Activated effector memory CD4-positive, alpha-beta T cell treated with anti-CD3 and anti-CD28 coated beads, Interleukin-2, amount 50 U/mL, for 16 hours (primary cell): ENCODE data around the gene SYNRG.
A peak's percentile ranks its signal among the peaks of the same experiment; 100 is the strongest.

Experiments used
- DNase-seq: peaks from one replicate; pipeline ENCODE4 v3.0.0-alpha.2; 2020

The SYNRG gene

DNA sequence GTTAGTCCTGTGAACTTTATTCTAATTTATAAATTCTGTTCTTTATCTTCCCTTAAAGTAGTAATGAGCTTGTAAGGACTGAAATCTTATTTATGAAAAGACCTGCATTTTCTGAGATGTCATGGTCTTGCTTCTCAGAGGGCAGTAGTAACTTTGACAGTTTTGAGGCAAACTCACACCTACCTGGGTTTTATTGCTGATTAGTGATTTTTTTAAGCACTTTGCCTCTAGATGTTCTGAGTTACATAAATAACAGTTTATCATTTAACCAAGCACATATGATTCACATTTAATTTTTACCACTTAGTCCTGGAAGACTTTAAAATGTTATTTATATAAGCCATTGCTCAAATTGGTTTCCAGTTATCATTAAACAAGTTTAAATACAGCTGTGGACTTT, 108.8 kb downstream of the SYNRG start:
- no peak for DNase-seq

DNA sequence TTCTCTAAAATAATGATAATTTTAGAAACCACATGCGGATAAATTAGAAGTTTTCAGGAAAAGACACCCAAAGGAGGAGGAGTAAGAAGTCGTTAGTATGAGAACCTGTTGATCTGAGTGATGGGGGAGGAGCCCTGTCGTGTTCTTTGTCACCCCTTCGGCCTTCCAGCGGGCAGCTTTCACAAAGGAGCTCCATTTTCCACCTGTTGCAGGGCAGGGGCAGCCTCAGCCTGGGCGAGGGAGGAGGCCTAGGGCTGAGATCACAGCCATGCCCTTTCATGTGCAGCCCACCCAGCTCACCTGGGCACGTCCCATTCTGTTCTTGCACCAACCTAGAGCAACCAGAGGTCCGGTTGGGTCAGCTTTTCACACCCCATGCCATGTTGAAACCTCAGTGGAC, 114.2 kb downstream of the SYNRG start:
- DNase-seq = no peak

DNA sequence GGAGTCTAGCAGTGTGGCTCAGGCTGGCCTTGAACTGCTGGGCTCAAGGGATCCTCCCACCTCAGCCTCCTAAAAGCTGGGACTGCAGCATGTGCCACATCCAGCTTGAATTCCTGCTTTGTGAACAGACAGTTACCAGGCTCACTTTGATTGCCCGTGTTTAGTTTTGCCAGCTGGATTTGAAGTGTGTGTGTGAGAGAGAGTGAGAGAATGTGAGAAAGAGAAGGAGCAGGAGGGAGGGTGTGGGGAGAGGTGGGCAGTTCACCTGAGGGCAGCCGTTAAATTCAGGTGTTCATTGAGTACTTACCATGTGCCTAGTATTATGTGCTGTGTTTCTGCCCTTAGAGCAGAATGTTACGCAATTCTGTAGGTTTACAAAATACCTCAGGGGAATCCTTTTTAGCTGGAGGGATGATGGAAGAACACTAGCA, 114.8 kb downstream of the SYNRG start:
- no peak for DNase-seq

DNA sequence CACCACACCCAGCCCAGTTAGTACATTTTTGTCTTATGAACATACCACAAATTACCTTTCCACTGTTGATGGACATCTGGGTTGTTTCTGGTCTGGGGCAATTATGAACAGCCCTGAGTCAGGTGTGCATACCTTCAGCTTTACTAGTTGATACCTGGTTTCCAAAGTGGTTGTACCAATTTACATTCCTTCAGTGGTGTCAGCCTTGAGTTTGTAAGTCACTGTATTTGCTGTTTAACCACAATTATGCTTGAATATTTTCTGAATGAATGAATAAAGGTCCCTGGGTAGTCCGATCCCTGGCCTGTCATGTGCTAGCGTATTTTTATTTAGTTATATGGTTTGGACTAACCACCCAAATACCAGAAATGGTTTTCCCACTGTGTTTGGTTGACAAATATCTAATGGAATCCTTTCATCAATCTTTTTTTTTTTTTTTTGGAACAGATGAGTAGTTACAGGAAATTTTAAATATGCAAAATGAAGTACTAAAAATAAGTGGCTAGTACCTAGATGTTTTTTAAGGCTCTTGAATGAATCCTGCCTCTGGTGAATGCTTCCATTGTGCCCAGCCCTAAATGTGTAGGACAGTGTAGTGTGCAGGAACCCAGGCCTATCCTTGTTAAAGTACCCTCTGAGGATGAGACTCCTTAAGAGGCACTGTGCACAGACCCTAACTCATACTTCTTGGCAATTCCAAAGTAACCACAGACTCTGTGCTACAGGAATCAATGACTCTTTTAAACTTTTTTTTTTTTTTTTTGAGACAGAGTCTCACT, 115.8 kb downstream of the SYNRG start:
- no peak for DNase-seq

DNA sequence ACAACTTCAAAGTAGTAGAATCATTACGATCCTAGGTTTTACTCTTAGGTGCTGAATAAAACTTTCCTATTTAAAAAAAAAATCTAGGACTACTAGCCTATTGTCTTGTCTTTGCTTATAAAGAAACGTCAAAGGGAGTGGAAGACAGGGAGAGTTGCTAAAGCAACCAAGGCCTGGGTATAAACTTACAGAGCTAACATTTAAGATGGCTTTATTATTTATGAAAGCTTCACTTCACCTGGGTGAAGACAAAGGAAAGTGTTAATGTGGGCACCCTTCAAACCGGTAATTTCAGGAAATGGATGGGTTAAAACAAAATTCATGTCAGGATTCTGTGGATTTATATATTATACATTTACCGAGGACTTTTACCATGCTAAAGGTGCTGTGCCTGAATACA, 117.1 kb downstream of the SYNRG start:
- DNase-seq = no peak

DNA sequence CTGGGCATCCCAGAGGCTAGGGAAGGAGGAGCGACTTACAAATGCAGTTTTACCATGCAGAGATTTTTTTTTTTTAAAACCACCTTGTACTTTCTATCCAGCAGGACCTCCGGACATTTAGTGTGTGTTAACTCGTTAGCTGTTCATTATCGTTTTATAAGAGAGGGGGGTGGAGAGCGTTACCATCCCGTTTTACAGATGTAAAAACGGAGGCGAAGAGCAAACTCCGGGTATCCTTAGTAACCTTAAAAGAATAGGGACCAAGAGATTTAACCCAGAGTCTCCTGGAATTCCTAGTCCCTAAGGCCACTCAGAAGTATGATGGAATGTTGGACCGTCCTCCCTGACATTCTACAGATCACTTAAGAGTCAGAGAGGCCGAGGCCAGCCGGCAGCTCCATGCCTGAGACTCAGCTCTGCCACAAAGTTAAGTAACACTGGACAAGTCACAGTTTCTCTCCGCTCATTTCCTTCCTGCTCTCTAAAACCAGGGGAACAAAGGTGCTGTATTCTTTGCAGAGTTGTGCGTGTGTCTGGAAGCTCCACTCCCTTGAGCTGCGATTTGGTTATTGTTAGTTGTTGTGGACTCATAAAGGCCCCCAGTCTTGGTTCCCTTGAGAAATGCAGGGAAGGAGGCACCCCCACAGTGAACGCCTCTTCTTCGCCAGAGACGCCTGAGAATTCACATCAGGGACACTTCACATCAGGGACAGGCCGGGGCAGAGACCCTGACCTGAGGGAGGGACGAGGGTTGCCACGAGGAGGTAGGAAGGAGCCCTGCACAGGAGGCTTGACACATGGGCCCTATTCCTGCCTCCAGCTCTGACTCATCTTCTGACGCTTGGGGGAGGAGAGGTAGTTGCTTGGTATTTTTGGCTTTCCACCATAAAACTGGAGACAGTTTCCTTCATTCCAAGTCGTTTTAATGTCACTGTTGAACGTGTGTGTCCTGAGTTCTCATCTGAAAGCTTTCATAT, 118.3 kb downstream of the SYNRG start:
- DNase-seq = peak; percentile 63

DNA sequence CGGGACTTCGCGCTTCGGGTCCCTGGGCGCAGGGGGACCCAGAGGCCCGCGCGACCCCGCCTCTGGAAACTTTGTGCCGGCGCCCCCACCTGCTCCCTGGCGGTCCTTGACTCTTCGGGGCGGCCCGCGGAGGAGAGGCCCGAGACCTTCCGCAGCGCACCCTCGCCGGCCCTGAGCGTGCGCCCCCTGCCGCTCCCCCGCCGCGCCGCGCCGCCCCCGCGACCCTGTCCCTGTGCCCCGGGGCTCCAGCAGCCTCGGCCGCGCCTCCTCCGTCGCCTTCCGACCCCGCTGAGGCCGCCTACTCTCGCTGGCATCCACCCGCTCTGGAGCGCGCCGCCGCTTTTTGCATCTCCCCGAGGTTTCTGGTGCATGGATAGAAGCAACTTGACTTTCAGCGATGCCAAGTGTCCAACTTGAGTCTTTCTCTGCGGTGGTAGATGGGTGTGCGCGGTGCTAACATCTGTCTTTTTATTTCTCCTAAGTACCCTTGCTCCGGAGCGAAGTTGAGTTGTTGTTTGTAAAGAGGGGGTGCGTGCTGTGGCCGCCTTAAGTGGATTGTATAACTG, 119.1 kb downstream of the SYNRG start:
- peak; percentile 90 for DNase-seq

DNA sequence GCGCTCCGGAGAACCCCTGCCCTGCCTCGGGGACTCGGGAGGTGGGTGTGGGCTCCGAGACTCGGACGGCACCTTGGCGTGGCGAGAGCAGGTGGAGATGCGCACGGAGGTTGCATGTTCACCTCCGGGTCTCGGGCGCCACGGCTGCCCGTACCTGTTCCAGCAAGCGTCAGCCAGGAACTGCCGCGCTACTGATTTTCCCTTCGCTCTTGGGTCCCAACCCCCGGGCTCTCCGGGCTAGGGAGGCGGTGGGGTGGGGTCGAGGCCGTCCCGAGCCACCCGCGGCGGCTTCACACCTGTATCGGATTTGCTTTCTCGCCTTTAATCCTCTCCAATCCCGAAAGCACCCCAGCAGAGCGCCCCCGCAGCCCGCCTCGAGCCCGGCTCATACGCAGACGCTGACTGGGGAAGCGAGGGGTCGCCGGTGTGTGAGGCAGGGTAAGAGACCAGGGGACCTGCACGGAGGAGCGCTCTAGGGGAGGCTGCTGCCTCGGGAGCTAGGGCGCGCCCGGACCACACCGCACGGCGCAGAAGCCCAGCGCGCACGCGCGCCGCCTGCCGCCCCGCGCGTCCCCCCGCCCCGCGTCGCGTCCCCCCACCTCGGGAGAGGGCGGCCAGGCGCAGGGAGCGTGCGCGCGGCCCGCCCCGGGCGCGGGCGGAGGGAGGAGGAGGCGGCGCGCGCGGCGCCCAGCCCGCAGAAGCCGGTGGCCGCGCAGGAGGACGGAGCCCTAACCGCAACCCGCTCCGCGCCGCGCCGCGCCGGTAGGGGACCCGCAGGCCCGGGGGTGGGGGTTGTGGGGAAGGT, 119.8 kb downstream of the SYNRG start, which contains the start of gene DUSP14:
Gene DUSP14 (plus strand): TSS at position 695 of the 805 bp plus-strand sequence. CDS start 22,382 bp downstream, outside the sequence.
- peak; percentile 92 for DNase-seq

DNA sequence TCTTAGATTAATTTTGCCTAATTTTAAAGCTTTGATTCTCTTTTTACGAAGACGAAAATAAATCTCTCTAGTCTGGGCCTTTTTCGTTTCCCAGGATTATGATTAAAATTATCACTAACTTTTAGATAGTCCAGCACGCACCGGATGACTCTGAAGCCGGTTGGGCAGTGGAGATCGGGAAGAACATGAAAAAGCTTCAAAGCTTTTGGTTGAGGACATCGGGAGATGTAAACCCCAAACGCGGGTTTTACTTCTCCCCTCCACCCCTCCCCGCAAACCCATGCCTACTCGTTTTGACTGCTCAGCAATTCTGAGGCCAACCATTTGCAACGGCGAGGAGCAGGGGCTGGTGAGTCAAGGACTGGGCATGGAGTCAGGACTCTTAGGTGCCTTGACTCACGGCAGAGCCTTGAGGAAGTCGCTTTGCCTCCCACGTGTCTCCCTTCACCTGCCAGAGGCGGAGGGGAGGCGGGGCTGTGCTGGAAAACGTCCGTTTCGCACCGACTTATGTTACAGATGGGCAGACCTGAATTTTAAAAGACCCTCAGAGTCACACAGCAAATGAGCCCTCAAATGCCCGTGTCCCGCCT, 120.5 kb downstream of the SYNRG start:
- DNase-seq = peak; percentile 87

DNA sequence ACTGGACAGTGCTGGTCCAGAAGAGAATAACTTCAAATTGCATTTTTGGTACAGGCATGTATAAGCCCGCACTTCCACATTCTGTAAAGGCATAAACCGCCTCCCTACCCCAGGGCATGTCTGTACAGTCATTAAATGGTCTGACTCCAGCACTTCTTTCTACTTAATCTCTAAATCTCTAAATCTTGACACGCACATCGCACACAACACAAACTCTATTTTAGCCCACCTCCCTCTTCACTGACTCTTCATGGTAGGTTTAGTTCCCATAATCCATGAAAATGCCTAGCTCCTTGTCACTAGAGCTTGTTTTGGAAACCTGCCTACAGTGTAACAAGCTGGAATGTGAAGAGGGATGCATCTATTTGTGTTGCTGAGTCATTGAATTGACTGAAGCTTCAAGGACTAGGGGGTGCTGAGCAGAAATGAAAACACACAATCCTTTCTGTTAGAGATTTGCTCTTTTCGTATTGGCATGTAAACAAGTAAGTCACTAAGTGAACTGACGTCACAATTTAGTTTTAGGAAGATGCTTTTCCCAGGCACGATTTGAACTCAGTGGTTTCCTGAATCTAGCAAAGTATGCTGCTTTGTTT, 121.1 kb downstream of the SYNRG start:
- no peak for DNase-seq

DNA sequence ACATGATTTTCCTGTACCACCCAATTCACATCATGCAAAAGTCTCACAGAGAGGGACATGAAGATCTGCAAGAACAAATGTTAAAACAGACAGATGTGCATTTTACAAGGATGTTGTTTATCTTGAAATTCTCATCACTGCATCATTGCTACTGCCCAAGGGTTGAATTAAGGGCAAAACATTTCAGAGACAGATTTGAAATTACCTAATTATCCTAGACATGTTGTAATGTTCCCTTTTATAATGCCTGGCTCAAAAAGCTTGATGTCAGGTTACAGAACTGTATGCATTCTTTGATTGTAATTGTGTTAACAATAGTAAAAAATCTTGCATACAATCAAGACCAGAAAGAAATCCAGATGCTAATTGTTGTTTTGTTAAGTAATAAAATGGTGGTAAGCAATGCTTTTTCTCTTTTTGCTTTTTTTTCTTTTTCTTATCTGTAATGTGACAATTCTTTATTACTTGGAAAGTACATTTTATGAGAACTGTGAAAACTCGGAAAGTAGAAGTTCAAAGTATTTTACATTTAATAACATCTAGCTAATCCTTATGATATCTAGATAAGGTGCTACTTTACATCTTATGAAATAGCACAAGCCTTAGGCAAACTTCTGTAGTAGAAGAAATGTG, 123.2 kb downstream of the SYNRG start:
- no peak for DNase-seq

DNA sequence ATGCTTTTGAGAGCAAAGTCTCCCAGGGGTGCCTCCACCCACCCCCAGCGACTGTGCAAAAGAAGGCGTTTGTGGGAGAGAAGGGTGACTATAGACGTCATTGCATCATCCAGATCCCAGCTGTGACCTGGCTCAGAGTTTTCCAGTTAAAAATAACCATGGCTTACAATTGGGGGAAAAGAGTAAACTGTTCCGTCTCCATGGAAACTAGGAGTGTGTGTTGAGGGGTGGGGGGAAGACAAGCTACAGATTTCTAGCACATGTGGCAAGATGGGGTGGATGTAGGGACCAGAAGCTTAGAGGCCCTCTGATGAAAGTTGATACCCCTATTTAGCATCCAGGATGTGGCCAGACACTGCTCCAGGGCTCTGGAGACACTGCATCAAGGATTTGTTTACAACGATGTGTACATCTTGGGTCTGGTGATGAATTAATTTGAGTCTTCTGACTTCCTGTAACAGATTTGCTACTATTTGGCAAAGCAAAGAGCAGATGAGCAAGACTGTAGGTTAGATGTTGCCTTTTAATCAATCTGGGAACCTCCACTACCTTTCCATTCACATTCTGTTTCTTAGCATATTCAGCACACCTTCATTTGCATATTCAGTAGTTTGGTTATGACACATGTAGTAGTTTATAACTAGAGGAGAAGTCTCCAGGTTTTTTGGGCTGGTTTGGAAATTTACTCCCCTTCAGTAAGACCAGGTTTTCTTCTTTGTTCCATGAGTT, 125.7 kb downstream of the SYNRG start:
- no peak for DNase-seq

DNA sequence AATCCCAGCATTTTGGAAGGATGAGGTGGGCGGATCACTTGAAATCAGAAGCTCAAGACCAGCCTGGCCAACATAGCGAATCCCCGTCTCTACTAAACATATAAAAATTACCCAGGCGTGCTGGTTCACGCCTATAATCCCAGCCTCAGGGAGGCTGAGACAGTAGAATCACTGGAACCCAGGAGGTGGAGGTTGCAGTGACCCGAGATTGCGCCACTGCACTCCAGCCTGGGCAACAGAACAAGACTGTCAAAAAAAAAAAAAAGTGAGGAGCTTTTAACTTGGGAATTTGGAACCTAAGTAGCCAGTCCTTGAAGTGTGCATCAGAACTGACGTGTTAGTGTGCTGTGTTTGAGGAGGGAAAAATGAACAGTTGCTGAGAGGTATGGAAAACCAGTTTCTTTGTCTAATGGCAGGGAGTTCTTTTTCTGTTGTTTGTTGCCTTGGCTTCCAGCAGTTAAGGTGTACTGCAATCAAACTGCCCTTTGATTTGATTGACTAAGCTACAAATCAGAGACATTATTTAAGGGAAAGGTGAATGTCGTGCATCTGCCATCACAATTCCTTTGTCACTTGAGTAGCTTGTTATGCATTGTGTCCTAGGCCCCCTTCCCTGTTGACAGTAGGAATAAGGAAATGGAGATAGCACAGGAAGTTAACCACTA, 128.1 kb downstream of the SYNRG start:
- DNase-seq = no peak

DNA sequence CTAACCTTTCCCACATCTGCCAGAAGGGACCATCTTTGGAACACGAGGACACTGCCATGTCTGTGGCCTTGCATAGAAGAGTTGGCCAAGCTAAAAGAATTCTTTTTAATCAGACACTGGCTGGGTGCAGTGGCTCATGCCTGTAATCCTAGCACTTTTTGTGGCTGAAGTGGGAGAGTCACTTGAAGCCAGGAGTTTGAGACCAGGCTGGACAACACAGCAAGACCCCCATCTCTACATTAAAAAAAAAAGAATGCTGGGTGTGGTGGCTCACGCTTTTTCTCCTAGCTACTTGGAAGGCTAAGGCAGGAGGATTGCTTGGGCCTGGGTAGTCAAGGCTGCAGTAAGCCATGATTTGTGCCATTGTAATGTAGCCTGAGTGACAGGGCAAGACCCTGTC, 128.8 kb downstream of the SYNRG start:
- no peak for DNase-seq

DNA sequence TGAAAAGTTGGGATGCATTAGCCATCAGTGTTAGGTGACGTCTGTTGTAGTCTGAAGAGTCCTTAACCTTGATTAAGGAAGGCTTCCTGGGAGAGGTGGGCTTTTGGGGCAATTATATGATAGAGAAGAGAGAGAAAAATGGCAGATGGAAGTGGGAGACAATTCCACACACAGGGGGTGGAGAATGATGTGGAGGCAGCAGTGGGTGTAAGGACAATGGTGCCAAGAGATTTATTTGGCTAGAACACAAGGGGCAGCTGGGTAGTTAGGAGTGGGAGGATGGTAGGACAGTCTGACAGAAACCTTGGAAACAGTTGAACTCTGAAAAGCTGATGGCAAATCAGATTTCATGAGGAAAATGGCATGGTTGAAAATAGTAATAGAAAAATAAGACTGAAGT, 130.2 kb downstream of the SYNRG start:
- DNase-seq = no peak

DNA sequence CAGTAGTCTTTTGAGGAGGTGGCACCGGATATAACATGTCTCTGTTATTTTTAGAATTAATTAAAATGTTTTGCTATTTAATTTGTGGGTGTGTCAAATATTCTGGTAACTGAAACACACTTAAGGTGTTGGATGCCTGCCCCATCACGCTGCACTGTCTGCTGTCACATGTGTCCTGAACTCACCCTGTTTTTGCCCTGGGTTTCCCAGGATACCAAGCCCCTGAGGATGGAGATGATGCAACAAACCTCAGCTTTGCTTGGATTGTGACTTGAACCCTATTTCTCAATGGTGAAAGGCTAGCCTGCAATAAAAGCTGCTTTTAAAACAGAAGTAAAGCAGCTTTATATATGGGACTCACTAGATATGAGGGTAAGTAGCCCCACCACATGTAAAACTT, 131.0 kb downstream of the SYNRG start:
- DNase-seq = no peak

DNA sequence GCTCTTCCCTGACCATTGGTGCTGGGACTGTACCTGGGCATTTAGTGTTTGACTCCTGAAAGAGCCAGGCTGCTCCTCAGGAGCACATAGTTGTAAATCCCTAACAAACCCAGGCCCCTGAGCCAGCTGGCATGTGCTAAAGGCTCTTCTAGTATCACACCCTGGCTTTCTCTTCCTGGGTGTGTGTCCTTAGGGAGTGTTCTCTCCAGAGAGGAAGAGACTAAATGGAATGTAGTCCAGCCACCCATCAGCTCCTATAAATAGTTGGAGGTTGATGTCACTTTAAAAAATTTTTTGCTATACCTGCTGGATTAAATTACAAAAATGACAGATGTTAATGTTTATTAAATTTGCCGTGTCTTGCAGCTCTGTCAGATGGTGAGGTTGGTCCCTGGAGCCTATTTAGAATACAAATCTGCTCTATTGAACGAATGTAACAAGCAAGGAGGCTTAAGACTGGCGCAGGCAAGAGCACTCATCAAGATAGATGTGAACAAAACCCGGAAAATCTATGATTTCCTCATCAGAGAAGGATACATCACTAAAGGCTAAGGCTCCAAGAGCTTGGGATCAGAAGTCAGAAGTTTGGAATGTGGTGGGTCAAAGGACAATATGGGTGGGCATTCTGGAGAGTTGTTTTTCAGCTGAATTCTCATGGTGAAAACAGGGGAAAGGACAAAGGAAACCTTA, 132.6 kb downstream of the SYNRG start:
- DNase-seq = no peak

DNA sequence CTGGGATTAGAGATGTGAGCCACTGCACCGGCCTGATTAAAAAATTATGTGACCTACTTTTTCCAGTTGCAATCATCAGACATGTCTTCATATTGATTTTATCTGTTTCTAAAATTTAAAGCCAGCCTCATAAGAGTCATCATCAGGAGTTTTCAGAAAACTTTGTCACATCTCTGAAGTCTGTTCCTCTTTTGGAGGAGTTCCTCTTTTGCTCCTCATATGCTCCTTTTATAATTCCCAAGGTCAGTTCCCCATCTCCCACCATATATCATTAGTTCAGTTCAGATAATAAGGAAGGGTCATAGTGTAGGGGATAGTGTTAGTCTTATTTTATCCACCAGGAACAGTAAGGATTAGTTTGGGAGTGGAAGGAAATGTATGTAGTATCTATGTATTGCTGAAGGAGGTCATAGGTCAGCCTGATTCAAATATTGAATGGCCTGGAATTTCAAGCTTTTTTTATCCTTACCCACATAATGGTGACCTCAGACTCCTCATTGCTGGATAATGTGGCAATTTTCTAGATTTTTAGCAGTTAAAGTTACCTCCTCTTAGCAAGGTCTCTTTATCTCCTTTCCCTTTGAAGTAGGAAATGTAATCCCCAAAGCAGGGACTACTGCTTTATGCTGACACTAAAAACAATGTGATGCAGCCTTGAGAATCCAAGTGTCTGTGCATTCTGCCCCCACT, 133.3 kb downstream of the SYNRG start:
- DNase-seq = no peak

DNA sequence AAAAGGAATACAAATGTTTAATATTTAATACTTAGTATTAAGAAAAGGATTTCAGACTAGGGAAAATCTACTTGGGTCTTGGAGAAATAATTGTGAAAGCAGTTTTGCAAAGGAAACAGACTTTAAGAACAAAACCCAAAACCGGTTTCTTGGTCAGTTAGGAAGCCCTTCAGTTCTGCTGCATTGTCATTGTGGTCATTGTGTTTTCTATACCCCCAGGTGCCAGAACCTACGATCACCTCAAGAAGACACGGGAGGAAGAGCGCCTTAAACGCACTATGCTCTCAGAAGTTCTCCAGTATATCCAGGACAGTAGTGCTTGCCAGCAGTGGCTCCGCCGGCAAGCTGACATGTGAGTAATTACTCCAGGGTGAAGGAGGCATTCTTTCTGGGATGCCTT, 139.0 kb downstream of the SYNRG start:
- no peak for DNase-seq
